T-cell (primary cell): ENCODE results near the gene PRDM10. TPM values are rescaled to one million over a fixed set of nuclear protein-coding genes. Genes with fewer than 3 reads are reported as not detected.

Experiments
- ATAC-seq, 4 experiments: fragments of 200-7000 bp in 3 of 4; fragments of 150-1000 bp in 1 of 4; cut with Tn5 transposase; replicated peaks in 1 of 4; 1 replicate in 3 of 4; 2 replicates in 1 of 4; pipeline ENCODE4 v1.10.0; 2021; ENCODE audit warnings: moderate library complexity in 3 of 4, mild to moderate bottlenecking in 2 of 4, moderate number of reproducible peaks in 1 of 4
- CTCF ChIA-PET, 2 donors: fragments of 300-600 bp; sonication (Branson Sonifier 250); formaldehyde crosslinking; loops; one replicate each; lab custom pipeline; 2022; ENCODE audit warnings: antibody characterized with exemption in 2 of 2; lab: Charles Lee
- POLR2A ChIA-PET, 2 donors: fragments of 300-600 bp; sonication (Branson Sonifier 250); formaldehyde crosslinking; loops; one replicate each; lab custom pipeline; 2022; ENCODE audit warnings: antibody characterized with exemption in 2 of 2; lab: Charles Lee
- DNase-seq, 35 experiments: peaks; one replicate each; pipeline versions ENCODE4 v3.0.0 to v3.0.0-alpha.2; 2013 to 2023
- H3K27ac ChIP-seq: one replicate; pipeline ENCODE4 v1.5.1; 2013; ENCODE audit warnings: low read length
- H3K27me3 ChIP-seq, 2 experiments: replicated peaks in 1 of 2; 1 replicate in 1 of 2; 2 replicates in 1 of 2; pipeline versions ENCODE4 v1.6.1 to v1.7.0; 2013; ENCODE audit warnings: low read length in 1 of 2, mixed read lengths in 1 of 2; ENCODE audit not compliant: control insufficient read depth in 2 of 2, insufficient read depth in 2 of 2; ENCODE audit errors: extremely low read depth in 1 of 2
- H3K36me3 ChIP-seq, 2 donors: 1 replicate in 1 of 2; 2 replicates in 1 of 2; pipeline versions ENCODE4 v1.6.1 to v1.7.0; 2013; ENCODE audit warnings: low read length in 1 of 2; ENCODE audit not compliant: control insufficient read depth in 2 of 2, insufficient read depth in 1 of 2; ENCODE audit errors: extremely low read depth in 1 of 2
- H3K4me1 ChIP-seq, 2 experiments: 1 replicate in 1 of 2; 2 replicates in 1 of 2; pipeline versions ENCODE4 v1.6.1 to v1.7.0; 2013; ENCODE audit warnings: low read length in 2 of 2, mixed read lengths in 1 of 2; ENCODE audit not compliant: insufficient read depth in 2 of 2, control insufficient read depth in 1 of 2; ENCODE audit errors: extremely low read depth in 1 of 2
- H3K4me3 ChIP-seq, 2 donors: 1 replicate in 1 of 2; 2 replicates in 1 of 2; pipeline versions ENCODE4 v1.5.1 to v1.7.0; 2013; ENCODE audit warnings: mild to moderate bottlenecking in 2 of 2, low read length in 1 of 2, moderate library complexity in 1 of 2; ENCODE audit not compliant: control insufficient read depth in 1 of 2; ENCODE audit errors: extremely low read depth in 1 of 2
- H3K9me3 ChIP-seq: 2 replicates; pipeline ENCODE4 v1.7.0; 2013
- H3K27ac Mint-ChIP-seq, 2 donors: one replicate each; pipeline ENCODE4 v1.8.0; 2020 to 2021; ENCODE audit warnings: mild to moderate bottlenecking in 2 of 2, mixed read lengths in 2 of 2
- H3K27me3 Mint-ChIP-seq, 2 donors: one replicate each; pipeline ENCODE4 v1.8.0; 2021 to 2022; ENCODE audit warnings: mixed read lengths in 2 of 2
- H3K36me3 Mint-ChIP-seq: one replicate; pipeline ENCODE4 v1.8.0; 2021; ENCODE audit warnings: mixed read lengths
- H3K4me1 Mint-ChIP-seq, 3 donors: one replicate each; pipeline ENCODE4 v1.8.0; 2020 to 2022; ENCODE audit warnings: mixed read lengths in 3 of 3, mild to moderate bottlenecking in 1 of 3
- H3K4me3 Mint-ChIP-seq, 3 donors: one replicate each; pipeline ENCODE4 v1.8.0; 2020 to 2022; ENCODE audit warnings: mild to moderate bottlenecking in 3 of 3, mixed read lengths in 3 of 3, moderate library complexity in 3 of 3
- H3K9me3 Mint-ChIP-seq, 3 donors: one replicate each; pipeline ENCODE4 v1.8.0; 2020 to 2022; ENCODE audit warnings: mixed read lengths in 3 of 3
- WGBS: methylation state at CpG from one replicate; pipeline ENCODE4 v1.1.5; 2013; ENCODE audit warnings: missing lambda C conversion rate; ENCODE audit not compliant: insufficient coverage; 5-methylcytosine and 5-hydroxymethylcytosine counted together
- total RNA-seq, 35 experiments: library from RNA in 6 of 35; stranded (reverse) in 6 of 35; fragments of 120-200 nt in 1 of 35; gene quantifications; one replicate each; pipeline versions ENCODE4 v1.2.1 to v1.2.4 and lab custom pipeline; 2013 to 2026

PRDM10 gene
- total RNA-seq, 5 donors from 2014 or later (not counting 1 experiment from before 2014, with no cell fraction given), result 10.0 to 15.6 (median 14.2) TPM

DNA sequence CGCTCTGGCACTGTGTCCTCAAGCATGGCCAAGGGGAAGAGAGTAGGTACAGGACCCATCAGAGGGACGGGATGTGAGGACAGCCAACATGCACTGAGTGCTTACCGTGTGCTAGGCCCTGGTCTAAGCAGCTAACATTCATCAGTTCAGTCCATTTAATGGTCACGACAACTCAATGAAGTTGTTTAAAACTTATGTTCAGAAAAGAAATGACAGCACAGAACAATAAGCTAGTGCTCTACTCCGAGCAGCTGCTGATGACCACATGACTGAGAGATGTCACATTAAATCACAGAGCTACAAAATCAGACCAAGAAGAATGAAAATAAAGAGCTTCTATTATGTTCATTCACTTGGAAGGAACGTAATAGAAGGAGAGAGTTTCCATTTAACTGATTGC lies 26.3 kb downstream of the PRDM10 start:
- Mint-ChIP-seq H3K4me3 (no peak overlapping the region), H3K27me3 (no peaks in the 10 kb centered on the region), H3K9me3 (no peaks in the 10 kb centered on the region), H3K4me1 (peaks cover 4 to 15% (median 7%) of the 10 kb centered on the region in 3 donors), H3K36me3 (peaks cover 21% of the 10 kb centered on the region), H3K27ac (no peak overlapping the region)
- 79% methylated on average over 3 of the region's 6 CpGs for WGBS
- CTCF ChIA-PET, result no interaction called here
- H3K9me3 ChIP-seq, result no peaks in the 10 kb centered on the region
- H3K27me3 ChIP-seq, result no peaks in the 10 kb centered on the region
- H3K4me1 ChIP-seq, result no peaks in the 10 kb centered on the region
- ATAC-seq (no peak), DNase-seq (no peak)
- no peak overlapping the region for H3K4me3 ChIP-seq
- POLR2A ChIA-PET, result no interaction called here
- no peaks in the 10 kb centered on the region for H3K36me3 ChIP-seq
- H3K27ac ChIP-seq, result no peak overlapping the region

DNA sequence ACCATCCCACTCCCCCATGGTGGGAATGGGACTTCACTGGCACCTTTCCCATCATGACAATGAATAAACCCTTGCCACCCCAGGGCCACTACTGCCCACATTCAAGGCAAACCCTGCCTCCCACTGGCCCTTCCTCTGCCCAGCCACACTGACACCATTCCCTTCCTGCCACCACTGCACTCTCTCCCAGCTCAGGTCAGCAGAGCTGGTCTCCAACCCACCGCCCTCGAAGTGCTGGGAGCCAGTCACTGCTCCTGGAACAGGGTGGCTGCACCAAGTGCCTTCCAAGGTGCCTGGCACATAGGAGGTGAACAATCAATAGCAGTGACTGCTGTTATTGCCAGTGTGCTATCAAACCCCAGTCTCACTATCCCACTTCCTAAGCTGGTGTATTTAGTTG lies 27.1 kb downstream of the PRDM10 start:
- Mint-ChIP-seq H3K9me3 (no peaks in the 10 kb centered on the region), H3K4me3 (no peak overlapping the region), H3K4me1 (peaks cover 4 to 19% (median 7%) of the 10 kb centered on the region in 3 donors), H3K36me3 (peaks cover 29% of the 10 kb centered on the region), H3K27ac (no peak overlapping the region), H3K27me3 (no peaks in the 10 kb centered on the region)
- Histone ChIP-seq H3K4me1 (no peaks in the 10 kb centered on the region), H3K36me3 (no peaks in the 10 kb centered on the region), H3K27ac (no peak overlapping the region), H3K9me3 (no peaks in the 10 kb centered on the region), H3K4me3 (no peak overlapping the region), H3K27me3 (no peaks in the 10 kb centered on the region)
- ChIA-PET CTCF (no interaction called here), POLR2A (no interaction called here)
- no peak for DNase-seq
- ATAC-seq, result no peak
- 100% methylated on average over 1 of the region's 2 CpGs for WGBS

DNA sequence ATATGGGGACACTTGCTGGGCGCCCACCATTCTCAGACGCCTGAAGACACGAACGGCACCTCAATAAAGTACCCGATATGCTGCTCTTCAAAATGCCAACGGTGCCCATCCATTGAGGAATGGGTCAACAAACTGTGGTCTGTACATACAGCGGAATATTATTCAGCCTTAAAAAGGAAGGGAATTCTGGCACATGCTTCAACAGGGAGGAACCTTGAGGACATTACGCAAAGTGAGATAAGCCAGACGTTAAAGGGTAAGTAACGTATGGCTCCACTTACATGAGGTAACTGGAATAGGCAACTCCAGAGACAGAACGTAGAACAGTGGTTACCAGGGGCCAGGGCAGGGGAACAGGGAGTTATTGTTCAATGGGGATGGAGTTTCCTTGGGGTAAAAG lies 28.0 kb downstream of the PRDM10 start:
- H3K9me3 ChIP-seq, result no peaks in the 10 kb centered on the region
- H3K4me3 Mint-ChIP-seq, result no peak overlapping the region
- ChIA-PET CTCF (no interaction called here), POLR2A (no interaction called here)
- no peaks in the 10 kb centered on the region for H3K27me3 ChIP-seq
- WGBS, result 95% methylated on average over 11 of the region's 11 CpGs
- H3K4me3 ChIP-seq, result no peak overlapping the region
- H3K27ac Mint-ChIP-seq, result no peak overlapping the region
- H3K36me3 Mint-ChIP-seq, result peaks cover 32% of the 10 kb centered on the region
- H3K4me1 Mint-ChIP-seq, result peaks cover 4 to 16% (median 11%) of the 10 kb centered on the region in 3 donors
- DNase-seq, result no peak
- H3K27ac ChIP-seq, result no peak overlapping the region
- no peaks in the 10 kb centered on the region for H3K27me3 Mint-ChIP-seq
- H3K9me3 Mint-ChIP-seq, result no peaks in the 10 kb centered on the region
- no peak for ATAC-seq
- no peaks in the 10 kb centered on the region for H3K4me1 ChIP-seq
- H3K36me3 ChIP-seq, result no peaks in the 10 kb centered on the region

DNA sequence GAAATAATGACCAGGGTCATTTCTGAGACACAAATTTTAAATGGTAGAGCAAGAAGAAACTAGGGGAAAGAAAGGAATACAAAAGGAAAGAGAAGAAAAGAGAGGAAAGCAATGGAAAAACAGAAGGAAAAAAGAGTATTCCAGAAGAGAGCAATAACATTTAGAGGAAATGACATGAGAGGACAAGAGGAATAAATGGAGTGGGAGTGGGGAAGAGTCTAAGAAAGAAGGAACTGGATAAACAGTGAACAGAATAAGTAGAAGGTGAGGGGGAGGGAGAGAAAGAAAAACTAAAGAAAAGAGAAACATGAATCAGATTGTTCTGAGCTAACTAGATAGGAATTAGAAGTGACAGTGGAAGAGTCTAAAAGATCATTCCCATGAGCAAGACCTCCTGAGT lies 28.4 kb downstream of the PRDM10 start:
- Mint-ChIP-seq H3K36me3 (peaks cover 29% of the 10 kb centered on the region), H3K4me3 (no peak overlapping the region), H3K9me3 (no peaks in the 10 kb centered on the region), H3K27me3 (no peaks in the 10 kb centered on the region), H3K4me1 (peaks cover 4 to 12% (median 11%) of the 10 kb centered on the region in 3 donors), H3K27ac (no peak overlapping the region)
- DNase-seq (no peak), ATAC-seq (no peak)
- H3K27me3 ChIP-seq, result no peaks in the 10 kb centered on the region
- H3K36me3 ChIP-seq, result no peaks in the 10 kb centered on the region
- no peak overlapping the region for H3K27ac ChIP-seq
- no peaks in the 10 kb centered on the region for H3K4me1 ChIP-seq
- ChIA-PET POLR2A (no interaction called here), CTCF (interaction anchor here in 1 of 2 donors (1.1 kb wide), 1 partner anchor 15 kb away, joined by 4 read pairs; no protein-coding TSS in a partner anchor)
- no peak overlapping the region for H3K4me3 ChIP-seq
- H3K9me3 ChIP-seq, result no peaks in the 10 kb centered on the region

DNA sequence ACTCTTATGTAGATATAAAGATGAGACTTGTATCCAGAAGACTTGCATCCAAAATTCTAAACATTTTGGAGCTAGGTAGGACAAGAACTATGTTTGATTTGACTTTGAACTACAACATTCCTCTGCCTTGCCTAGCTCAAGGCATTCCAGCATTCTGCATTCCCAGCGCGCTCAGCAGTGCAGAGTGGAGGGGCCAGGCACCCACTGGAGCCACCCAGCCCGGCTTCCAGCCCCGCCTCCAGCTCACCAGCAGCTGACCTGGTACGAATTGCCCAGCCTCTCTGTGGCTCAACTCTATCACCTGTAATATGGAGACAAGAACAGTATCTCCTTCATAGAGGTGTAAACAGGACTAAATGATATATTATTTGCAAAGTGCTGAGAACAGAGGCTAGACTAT lies 28.8 kb downstream of the PRDM10 start:
- no peak for ATAC-seq
- POLR2A ChIA-PET, result no interaction called here
- Mint-ChIP-seq H3K4me1 (peaks cover 4 to 11% (median 11%) of the 10 kb centered on the region in 3 donors), H3K27ac (no peak overlapping the region), H3K36me3 (peaks cover 28% of the 10 kb centered on the region), H3K9me3 (no peaks in the 10 kb centered on the region), H3K27me3 (no peaks in the 10 kb centered on the region), H3K4me3 (no peak overlapping the region)
- DNase-seq, result no peak
- WGBS, result 100% methylated on average over 4 of the region's 5 CpGs
- H3K4me1 ChIP-seq, result no peaks in the 10 kb centered on the region
- H3K36me3 ChIP-seq, result no peaks in the 10 kb centered on the region
- H3K27me3 ChIP-seq, result peaks cover 0 to under 1% of the 10 kb centered on the region in 2 experiments
- no peak overlapping the region for H3K4me3 ChIP-seq
- no peaks in the 10 kb centered on the region for H3K9me3 ChIP-seq
- CTCF ChIA-PET, result interaction anchor here (0.6 to 1.3 kb wide), 3 partner anchors 15 to 158 kb away, joined by 3 to 4 read pairs (median 3); no protein-coding TSS in a partner anchor
- H3K27ac ChIP-seq, result no peak overlapping the region

DNA sequence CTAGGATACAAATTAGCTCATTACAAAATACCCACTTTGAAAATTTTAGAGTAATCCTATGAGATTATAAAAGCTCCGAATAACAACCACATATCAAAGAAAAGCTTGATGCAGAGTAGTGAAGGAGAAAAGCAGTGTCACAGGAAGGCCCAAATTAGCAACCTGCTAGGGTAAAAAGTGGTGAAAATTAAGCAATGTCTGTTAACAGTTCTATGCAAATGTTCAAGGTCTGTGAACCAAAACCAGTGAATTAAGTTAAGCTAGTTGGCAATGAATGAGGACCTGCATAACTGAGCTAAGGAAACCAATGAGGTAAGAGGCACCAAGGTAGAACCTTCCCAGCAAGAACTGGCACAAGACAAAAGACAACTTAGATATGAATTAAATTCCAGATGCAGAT lies 29.6 kb downstream of the PRDM10 start:
- no peak overlapping the region for H3K4me3 Mint-ChIP-seq
- H3K4me1 Mint-ChIP-seq, result peaks cover 4 to 11% (median 11%) of the 10 kb centered on the region in 3 donors
- CTCF ChIA-PET, result interaction anchor here (0.6 to 1.3 kb wide), 4 partner anchors 16 to 159 kb away, joined by 3 to 4 read pairs (median 3); no protein-coding TSS in a partner anchor
- POLR2A ChIA-PET, result no interaction called here
- Histone ChIP-seq H3K27me3 (peaks cover 0 to 3% of the 10 kb centered on the region in 2 experiments), H3K4me3 (no peak overlapping the region), H3K27ac (no peak overlapping the region), H3K36me3 (no peaks in the 10 kb centered on the region), H3K4me1 (no peaks in the 10 kb centered on the region), H3K9me3 (no peaks in the 10 kb centered on the region)
- DNase-seq, result no peak
- H3K27me3 Mint-ChIP-seq, result no peaks in the 10 kb centered on the region
- peaks cover 21% of the 10 kb centered on the region for H3K36me3 Mint-ChIP-seq
- no peak for ATAC-seq
- no peak overlapping the region for H3K27ac Mint-ChIP-seq
- no CpG with 5 or more reads among the region's 1 CpG for WGBS
- no peaks in the 10 kb centered on the region for H3K9me3 Mint-ChIP-seq
